ENCODE measurements around the gene HNF4A. TPM values are rescaled to one million over a fixed set of nuclear protein-coding genes. Genes with fewer than 3 reads are reported as not detected.

HNF4A gene
- polyA plus RNA-seq, 1 of the 3 experiments (the other 2 are of a cell fraction) = not detected

GRCh38 chr20:44399446-44399845, 43.9 kb downstream of the HNF4A start:
- Histone ChIP-seq H3K9me2 (no peaks in the 10 kb centered on the region), H2AFZ (ENCODE audit: low read depth) (no peak overlapping the region), H4K20me1 (ENCODE audit: insufficient read depth) (no peaks in the 10 kb centered on the region), H3K27me3 (ENCODE audit: insufficient read depth) (peaks cover 11% of the 10 kb centered on the region; the same call in 1 of the 2 replicates), H3K9ac (no peak overlapping the region), H3K4me3 (ENCODE audit: low read depth in 2 of 2, low read length in 1 of 2) (no peak overlapping the region), H3F3A (replicated peaks; ENCODE audit: insufficient read depth) (no peaks in the 10 kb centered on the region), H3K36me3 (replicated peaks in 1 of 2; ENCODE audit: control insufficient read depth in 1 of 2, insufficient read depth in 2 of 2, low read length in 1 of 2) (no peaks in the 10 kb centered on the region), H3K4me1 (ENCODE audit: control insufficient read depth in 1 of 2, insufficient read depth in 2 of 2, low read depth in 1 of 2, low read length in 1 of 2) (peaks cover 0 to 10% of the 10 kb centered on the region in 2 experiments; a peak in 1 of 4 replicates), H3K79me2 (ENCODE audit: insufficient read depth) (no peaks in the 10 kb centered on the region), H3K27ac (ENCODE audit: low read depth in 2 of 2, low read length in 1 of 2) (no peak overlapping the region), H3K4me2 (no peak overlapping the region), H3K9me3 (no peaks in the 10 kb centered on the region)
- DNase-seq = no peak
- TF ChIP-seq, protein P1, sequence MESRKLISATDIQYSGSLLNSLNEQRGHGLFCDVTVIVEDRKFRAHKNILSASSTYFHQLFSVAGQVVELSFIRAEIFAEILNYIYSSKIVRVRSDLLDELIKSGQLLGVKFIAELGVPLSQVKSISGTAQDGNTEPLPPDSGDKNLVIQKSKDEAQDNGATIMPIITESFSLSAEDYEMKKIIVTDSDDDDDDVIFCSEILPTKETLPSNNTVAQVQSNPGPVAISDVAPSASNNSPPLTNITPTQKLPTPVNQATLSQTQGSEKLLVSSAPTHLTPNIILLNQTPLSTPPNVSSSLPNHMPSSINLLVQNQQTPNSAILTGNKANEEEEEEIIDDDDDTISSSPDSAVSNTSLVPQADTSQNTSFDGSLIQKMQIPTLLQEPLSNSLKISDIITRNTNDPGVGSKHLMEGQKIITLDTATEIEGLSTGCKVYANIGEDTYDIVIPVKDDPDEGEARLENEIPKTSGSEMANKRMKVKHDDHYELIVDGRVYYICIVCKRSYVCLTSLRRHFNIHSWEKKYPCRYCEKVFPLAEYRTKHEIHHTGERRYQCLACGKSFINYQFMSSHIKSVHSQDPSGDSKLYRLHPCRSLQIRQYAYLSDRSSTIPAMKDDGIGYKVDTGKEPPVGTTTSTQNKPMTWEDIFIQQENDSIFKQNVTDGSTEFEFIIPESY (IDR thresholded peaks at IDR 0.05; ENCODE audit: borderline replicate concordance, low read depth) = no peak
- TF ChIP-seq, protein P2, sequence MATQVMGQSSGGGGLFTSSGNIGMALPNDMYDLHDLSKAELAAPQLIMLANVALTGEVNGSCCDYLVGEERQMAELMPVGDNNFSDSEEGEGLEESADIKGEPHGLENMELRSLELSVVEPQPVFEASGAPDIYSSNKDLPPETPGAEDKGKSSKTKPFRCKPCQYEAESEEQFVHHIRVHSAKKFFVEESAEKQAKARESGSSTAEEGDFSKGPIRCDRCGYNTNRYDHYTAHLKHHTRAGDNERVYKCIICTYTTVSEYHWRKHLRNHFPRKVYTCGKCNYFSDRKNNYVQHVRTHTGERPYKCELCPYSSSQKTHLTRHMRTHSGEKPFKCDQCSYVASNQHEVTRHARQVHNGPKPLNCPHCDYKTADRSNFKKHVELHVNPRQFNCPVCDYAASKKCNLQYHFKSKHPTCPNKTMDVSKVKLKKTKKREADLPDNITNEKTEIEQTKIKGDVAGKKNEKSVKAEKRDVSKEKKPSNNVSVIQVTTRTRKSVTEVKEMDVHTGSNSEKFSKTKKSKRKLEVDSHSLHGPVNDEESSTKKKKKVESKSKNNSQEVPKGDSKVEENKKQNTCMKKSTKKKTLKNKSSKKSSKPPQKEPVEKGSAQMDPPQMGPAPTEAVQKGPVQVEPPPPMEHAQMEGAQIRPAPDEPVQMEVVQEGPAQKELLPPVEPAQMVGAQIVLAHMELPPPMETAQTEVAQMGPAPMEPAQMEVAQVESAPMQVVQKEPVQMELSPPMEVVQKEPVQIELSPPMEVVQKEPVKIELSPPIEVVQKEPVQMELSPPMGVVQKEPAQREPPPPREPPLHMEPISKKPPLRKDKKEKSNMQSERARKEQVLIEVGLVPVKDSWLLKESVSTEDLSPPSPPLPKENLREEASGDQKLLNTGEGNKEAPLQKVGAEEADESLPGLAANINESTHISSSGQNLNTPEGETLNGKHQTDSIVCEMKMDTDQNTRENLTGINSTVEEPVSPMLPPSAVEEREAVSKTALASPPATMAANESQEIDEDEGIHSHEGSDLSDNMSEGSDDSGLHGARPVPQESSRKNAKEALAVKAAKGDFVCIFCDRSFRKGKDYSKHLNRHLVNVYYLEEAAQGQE (IDR thresholded peaks at IDR 0.05; ENCODE audit: low read depth, low read length) = no peak
- TF ChIP-seq JUND (IDR thresholded peaks at IDR 0.05) = no peak
- TF ChIP-seq, protein P3, sequence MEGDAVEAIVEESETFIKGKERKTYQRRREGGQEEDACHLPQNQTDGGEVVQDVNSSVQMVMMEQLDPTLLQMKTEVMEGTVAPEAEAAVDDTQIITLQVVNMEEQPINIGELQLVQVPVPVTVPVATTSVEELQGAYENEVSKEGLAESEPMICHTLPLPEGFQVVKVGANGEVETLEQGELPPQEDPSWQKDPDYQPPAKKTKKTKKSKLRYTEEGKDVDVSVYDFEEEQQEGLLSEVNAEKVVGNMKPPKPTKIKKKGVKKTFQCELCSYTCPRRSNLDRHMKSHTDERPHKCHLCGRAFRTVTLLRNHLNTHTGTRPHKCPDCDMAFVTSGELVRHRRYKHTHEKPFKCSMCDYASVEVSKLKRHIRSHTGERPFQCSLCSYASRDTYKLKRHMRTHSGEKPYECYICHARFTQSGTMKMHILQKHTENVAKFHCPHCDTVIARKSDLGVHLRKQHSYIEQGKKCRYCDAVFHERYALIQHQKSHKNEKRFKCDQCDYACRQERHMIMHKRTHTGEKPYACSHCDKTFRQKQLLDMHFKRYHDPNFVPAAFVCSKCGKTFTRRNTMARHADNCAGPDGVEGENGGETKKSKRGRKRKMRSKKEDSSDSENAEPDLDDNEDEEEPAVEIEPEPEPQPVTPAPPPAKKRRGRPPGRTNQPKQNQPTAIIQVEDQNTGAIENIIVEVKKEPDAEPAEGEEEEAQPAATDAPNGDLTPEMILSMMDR (IDR thresholded peaks at IDR 0.05) = no peak
- no peak for TF ChIP-seq MXI1 (IDR thresholded peaks at IDR 0.05; ENCODE audit: low read depth, low read length)
- no peak for TF ChIP-seq TEAD4 (IDR thresholded peaks at IDR 0.05; ENCODE audit: borderline replicate concordance, insufficient read depth)
- TF ChIP-seq MAX (IDR thresholded peaks at IDR 0.05; ENCODE audit: low read depth) = no peak
- no peak for TF ChIP-seq TAF1 (IDR thresholded peaks at IDR 0.05; ENCODE audit: borderline replicate concordance, low read depth, low read length)
- TF ChIP-seq, protein P4, sequence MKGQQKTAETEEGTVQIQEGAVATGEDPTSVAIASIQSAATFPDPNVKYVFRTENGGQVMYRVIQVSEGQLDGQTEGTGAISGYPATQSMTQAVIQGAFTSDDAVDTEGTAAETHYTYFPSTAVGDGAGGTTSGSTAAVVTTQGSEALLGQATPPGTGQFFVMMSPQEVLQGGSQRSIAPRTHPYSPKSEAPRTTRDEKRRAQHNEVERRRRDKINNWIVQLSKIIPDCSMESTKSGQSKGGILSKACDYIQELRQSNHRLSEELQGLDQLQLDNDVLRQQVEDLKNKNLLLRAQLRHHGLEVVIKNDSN (IDR thresholded peaks at IDR 0.05; ENCODE audit: borderline replicate concordance, low read depth) = no peak
- no peak for TF ChIP-seq FOSL2 (IDR thresholded peaks at IDR 0.05; ENCODE audit: borderline replicate concordance, low read depth)
- 38% methylated on average over 3 of the region's 3 CpGs for WGBS (ENCODE audit: low lambda C conversion rate)
- CTCF ChIA-PET = interaction anchor here (0.9 to 2.1 kb wide), 4 partner anchors 10 to 15 kb away, joined by 3 to 10 read pairs (median 8); no protein-coding TSS in a partner anchor
- POLR2A ChIA-PET = no interaction called here
